Astrocyte (in vitro differentiated cells and primary cell): ENCODE results near the gene CMTM8.

Experiments used
- EZH2 ChIP-seq: IDR thresholded peaks from 2 replicates; pipeline ENCODE4 v1.6.1; 2012; ENCODE audit warnings: mild to moderate bottlenecking, low read length, inconsistent platforms; ENCODE audit not compliant: insufficient read depth
- TF ChIP-seq, protein P1 (sequence below): IDR thresholded peaks from 2 replicates; pipeline ENCODE4 v1.5.1; 2011; ENCODE audit warnings: low read depth, mild to moderate bottlenecking, inconsistent platforms, low read length, moderate library complexity; ENCODE audit not compliant: insufficient read depth

DNA sequence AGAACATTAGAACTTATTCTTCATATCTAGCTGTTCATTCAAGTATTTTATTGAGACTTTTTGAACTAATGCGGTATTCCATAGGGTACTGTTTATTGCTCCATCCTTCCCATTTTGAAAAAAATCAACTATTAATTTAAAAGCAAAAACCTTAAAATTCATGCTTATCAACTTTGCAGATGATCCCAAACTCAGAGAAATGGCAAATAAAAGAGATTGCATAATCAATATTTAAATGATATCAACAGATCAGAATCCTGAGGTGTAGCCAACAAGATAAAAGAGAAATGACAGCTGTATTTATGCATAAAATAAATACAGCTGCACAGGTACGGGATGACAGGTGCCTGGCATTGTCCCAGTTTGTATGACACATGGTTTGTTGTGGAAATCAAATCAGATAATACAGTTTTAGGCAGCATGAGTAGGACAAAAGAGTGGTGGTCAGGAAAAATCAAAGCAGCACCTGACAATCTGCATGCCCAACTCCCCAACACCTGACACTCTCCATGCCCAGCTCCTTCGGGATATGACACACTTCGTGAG, 42.4 kb upstream of the CMTM8 start:
- TF ChIP-seq, protein P1, sequence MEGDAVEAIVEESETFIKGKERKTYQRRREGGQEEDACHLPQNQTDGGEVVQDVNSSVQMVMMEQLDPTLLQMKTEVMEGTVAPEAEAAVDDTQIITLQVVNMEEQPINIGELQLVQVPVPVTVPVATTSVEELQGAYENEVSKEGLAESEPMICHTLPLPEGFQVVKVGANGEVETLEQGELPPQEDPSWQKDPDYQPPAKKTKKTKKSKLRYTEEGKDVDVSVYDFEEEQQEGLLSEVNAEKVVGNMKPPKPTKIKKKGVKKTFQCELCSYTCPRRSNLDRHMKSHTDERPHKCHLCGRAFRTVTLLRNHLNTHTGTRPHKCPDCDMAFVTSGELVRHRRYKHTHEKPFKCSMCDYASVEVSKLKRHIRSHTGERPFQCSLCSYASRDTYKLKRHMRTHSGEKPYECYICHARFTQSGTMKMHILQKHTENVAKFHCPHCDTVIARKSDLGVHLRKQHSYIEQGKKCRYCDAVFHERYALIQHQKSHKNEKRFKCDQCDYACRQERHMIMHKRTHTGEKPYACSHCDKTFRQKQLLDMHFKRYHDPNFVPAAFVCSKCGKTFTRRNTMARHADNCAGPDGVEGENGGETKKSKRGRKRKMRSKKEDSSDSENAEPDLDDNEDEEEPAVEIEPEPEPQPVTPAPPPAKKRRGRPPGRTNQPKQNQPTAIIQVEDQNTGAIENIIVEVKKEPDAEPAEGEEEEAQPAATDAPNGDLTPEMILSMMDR, result no peak
- no peak for TF ChIP-seq EZH2
